Pancreas (tissue), 10 donors: ENCODE results near the gene TRAT1. TPM values are rescaled to one million over a fixed set of nuclear protein-coding genes. Genes with fewer than 3 reads are reported as not detected.

Source experiments
- ATAC-seq, 4 donors: fragments of 200-7000 bp; cut with Tn5 transposase; one replicate each; pipeline versions ENCODE4 v1.8.0 to v1.9.1; 2020; ENCODE audit warnings: mild to moderate bottlenecking in 4 of 4, moderate library complexity in 4 of 4
- DNase-seq, 6 donors: peaks; one replicate each; pipeline ENCODE4 v3.0.0-alpha.2; 2020
- FAIRE-seq: peaks from 2 replicates; lab custom pipeline; 2012; peaks lifted over from hg19 to GRCh38; lab: Jason Lieb, UNC
- H3K27ac ChIP-seq, 4 donors: fragments of 200-600 bp; sonication (generic); 1 replicate in 3 of 4; 2 replicates in 1 of 4; pipeline versions ENCODE4 v1.5.0 to v1.8.0; 2020
- H3K27me3 ChIP-seq, 4 donors: fragments of 200-600 bp; one replicate each; pipeline ENCODE4 v1.8.0; 2021
- H3K36me3 ChIP-seq, 3 donors: fragments of 200-600 bp; sonication (generic) in 1 of 3; one replicate each; pipeline versions ENCODE4 v1.5.0 to v1.8.0; 2020 to 2021
- H3K4me1 ChIP-seq, 3 donors: fragments of 200-600 bp; one replicate each; pipeline ENCODE4 v1.8.0; 2021
- H3K4me3 ChIP-seq, 4 donors: fragments of 200-600 bp; sonication (generic) in 2 of 4; one replicate each; pipeline versions ENCODE4 v1.5.0 to v1.8.0; 2020 to 2021
- H3K9me3 ChIP-seq, 4 donors: fragments of 200-600 bp; one replicate each; pipeline ENCODE4 v1.8.0; 2021
- WGBS, 2 donors: extraction: QIAGEN DNeasy Blood & Tissue Kit; methylation state at CpG; one replicate each; pipeline ENCODE4 v1.1.7; 2013; 5-methylcytosine and 5-hydroxymethylcytosine counted together
- intact Hi-C, 3 donors: fragments of 100-400 bp; cut with DNase I; formaldehyde crosslinking; loops; one replicate each; pipeline versions ENCODE4 v1.11.1 to v1.14.2; 2022
- polyA plus RNA-seq, 2 donors: library from polyadenylated mRNA; stranded (reverse); fragments of 200-250 nt; gene quantifications; one replicate each; pipeline ENCODE4 v1.2.3, GENCODE V29; 2013
- total RNA-seq, 6 donors: library from RNA; stranded (reverse); fragmentation: NEBNext Ultra II Directional in 4 of 6; extraction: Animal tissue kit (Norgen Biotek cat#: 25700) in 4 of 6; gene quantifications; one replicate each; pipeline versions ENCODE4 v1.2.1 to v1.2.4, GENCODE V29; 2021 to 2023
- TF ChIP-seq, protein P1 (sequence below), 4 donors: fragments of 200-600 bp; sonication (generic) in 3 of 4; IDR thresholded peaks; one replicate each; pipeline versions ENCODE4 v1.5.0 to v1.8.0; 2021; ENCODE audit warnings: antibody characterized with exemption in 4 of 4
- donor health status: healthy with polysubstance abuse.
- donor health status: DM: no; HTN: no; CAD: no; lungs with moderate emphysema.
- donor health status: DM: no; HTN: no; CAD: no.
- donor health status: control.
- donor health status: control.
- donor health status: Bipolar disorder and iron deficiency.
- donor health status: DM: yes; HTN: yes; CAD: no.
- donor health status: DM: no; HTN: no; CAD: no.
- donor health status: DM: no; HTN: no; CAD: no.
- donor health status: DM: yes; HTN: yes; CAD: no.

TRAT1 gene
- total and polyA plus RNA-seq, 8 donors: 0.32 TPM; not detected in 7

DNA sequence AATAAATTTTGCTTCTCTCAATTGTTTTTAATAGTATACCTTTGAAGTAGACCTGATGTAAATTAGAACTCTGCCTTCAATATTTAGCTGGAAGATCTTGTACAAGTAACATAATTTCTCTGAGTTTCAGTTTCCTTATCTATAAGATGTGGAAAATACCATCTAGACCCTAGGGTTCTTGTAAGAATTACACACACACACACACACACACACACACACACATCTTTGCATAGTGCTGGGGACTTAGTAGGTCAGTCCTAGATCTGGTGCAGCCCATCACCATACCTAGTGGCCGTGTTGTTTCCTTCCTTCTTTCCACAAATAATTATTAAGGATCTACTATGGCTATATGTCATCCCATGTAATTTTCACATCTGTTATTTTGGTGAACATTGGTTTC, 11.0 kb downstream of the TRAT1 start:
- Histone ChIP-seq H3K9me3 (peaks cover 0 to under 1% (median 0%) of the 10 kb centered on the region in 4 donors), H3K27ac (no peak overlapping the region), H3K4me1 (no peaks in the 10 kb centered on the region), H3K27me3 (no peaks in the 10 kb centered on the region), H3K4me3 (no peak overlapping the region), H3K36me3 (no peaks in the 10 kb centered on the region)
- no peak for DNase-seq
- FAIRE-seq: no peak
- ATAC-seq: no peak
- 69% methylated on average over 1 of the region's 1 CpG for WGBS, 2 donors
- intact Hi-C loops: no loop called here
- TF ChIP-seq, protein P1, sequence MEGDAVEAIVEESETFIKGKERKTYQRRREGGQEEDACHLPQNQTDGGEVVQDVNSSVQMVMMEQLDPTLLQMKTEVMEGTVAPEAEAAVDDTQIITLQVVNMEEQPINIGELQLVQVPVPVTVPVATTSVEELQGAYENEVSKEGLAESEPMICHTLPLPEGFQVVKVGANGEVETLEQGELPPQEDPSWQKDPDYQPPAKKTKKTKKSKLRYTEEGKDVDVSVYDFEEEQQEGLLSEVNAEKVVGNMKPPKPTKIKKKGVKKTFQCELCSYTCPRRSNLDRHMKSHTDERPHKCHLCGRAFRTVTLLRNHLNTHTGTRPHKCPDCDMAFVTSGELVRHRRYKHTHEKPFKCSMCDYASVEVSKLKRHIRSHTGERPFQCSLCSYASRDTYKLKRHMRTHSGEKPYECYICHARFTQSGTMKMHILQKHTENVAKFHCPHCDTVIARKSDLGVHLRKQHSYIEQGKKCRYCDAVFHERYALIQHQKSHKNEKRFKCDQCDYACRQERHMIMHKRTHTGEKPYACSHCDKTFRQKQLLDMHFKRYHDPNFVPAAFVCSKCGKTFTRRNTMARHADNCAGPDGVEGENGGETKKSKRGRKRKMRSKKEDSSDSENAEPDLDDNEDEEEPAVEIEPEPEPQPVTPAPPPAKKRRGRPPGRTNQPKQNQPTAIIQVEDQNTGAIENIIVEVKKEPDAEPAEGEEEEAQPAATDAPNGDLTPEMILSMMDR (IDR thresholded peaks at IDR 0.05): no peak

DNA sequence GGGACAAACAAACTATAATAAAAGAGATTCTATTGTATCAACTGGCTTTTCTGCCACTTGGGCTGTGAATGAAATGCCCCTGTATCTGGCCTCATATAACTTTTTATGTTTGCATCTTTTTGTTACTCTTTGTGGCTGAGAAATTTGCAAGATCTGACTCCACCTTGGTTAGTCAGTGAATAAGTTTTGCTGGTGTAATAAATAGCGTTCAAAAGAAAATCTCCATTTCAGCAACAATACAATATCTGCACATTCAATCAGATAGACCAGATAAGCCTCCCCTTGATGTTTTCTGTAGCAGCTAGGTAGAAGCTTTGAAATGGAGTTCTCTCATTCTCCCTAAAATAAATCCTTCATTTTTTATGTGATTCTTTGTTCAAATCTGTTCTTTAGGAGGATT, 12.0 kb downstream of the TRAT1 start:
- Histone ChIP-seq H3K9me3 (peaks cover 0 to 3% (median 0%) of the 10 kb centered on the region in 4 donors), H3K36me3 (no peaks in the 10 kb centered on the region), H3K4me1 (no peaks in the 10 kb centered on the region), H3K4me3 (no peak overlapping the region), H3K27me3 (no peaks in the 10 kb centered on the region), H3K27ac (no peak overlapping the region)
- DNase-seq (no peak), FAIRE-seq (no peak), ATAC-seq (no peak)
- TF ChIP-seq, protein P1 (IDR thresholded peaks at IDR 0.05): no peak
- 82 to 87% methylated on average over 1 of the region's 1 CpG for WGBS, 2 donors
- intact Hi-C loops: no loop called here

DNA sequence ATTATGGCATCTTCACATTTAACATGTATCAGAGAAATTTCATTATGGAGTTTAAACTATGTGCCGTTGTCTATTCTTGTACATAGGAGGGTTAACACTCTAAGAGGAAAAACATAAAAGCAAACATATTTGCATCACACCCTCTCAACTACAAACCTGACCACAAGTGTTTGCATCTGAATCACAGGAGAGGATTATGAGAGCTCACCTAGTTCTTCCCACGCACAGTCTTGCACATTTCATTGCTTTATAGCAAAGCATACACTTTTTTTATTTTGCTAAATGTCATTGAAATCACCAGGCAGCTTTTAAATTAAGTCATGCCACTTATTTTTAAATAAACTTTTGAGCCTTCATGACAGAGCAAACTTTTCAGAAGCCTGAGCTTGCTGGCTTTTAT, 12.5 kb downstream of the TRAT1 start:
- intact Hi-C loops: no loop called here
- H3K4me3 ChIP-seq: no peak overlapping the region
- H3K27me3 ChIP-seq: no peaks in the 10 kb centered on the region
- DNase-seq (no peak), ATAC-seq (no peak), FAIRE-seq (no peak)
- no peak overlapping the region for H3K27ac ChIP-seq
- H3K36me3 ChIP-seq: no peaks in the 10 kb centered on the region
- H3K4me1 ChIP-seq: no peaks in the 10 kb centered on the region
- peaks cover 0 to 3% (median 0%) of the 10 kb centered on the region in 4 donors for H3K9me3 ChIP-seq
- TF ChIP-seq, protein P1 (IDR thresholded peaks at IDR 0.05): no peak
- WGBS, 2 donors: 77 to 86% methylated on average over 2 of the region's 2 CpGs

DNA sequence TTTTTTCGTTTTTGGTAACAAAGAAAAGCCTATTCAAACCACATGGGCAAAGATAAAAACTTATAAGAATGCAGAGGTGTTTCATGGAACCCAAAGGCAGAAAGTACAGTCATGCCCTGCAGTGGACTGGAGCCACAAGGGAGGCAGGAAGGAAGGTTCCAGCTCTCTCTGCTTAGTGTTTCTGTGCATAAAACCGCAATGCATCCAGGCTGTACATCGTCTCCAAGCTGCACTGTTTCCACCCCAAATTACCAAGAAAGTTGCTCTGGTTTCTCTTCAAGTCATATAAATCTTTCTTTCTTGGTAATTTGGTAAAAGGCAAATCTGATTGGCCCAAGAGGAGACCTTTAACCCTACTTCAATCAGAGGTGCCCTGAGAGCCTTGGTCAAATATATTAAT, 15.8 kb downstream of the TRAT1 start:
- no peak overlapping the region for H3K4me3 ChIP-seq
- intact Hi-C loops: no loop called here
- FAIRE-seq: no peak
- no peak for DNase-seq
- H3K27ac ChIP-seq: no peak overlapping the region
- no peaks in the 10 kb centered on the region for H3K4me1 ChIP-seq
- H3K9me3 ChIP-seq: peaks cover 0 to 3% (median 0%) of the 10 kb centered on the region in 4 donors
- no peaks in the 10 kb centered on the region for H3K36me3 ChIP-seq
- H3K27me3 ChIP-seq: no peaks in the 10 kb centered on the region
- ATAC-seq: no peak
- TF ChIP-seq, protein P1 (IDR thresholded peaks at IDR 0.05): no peak
- 60 to 67% methylated on average over 3 of the region's 3 CpGs for WGBS, 2 donors

DNA sequence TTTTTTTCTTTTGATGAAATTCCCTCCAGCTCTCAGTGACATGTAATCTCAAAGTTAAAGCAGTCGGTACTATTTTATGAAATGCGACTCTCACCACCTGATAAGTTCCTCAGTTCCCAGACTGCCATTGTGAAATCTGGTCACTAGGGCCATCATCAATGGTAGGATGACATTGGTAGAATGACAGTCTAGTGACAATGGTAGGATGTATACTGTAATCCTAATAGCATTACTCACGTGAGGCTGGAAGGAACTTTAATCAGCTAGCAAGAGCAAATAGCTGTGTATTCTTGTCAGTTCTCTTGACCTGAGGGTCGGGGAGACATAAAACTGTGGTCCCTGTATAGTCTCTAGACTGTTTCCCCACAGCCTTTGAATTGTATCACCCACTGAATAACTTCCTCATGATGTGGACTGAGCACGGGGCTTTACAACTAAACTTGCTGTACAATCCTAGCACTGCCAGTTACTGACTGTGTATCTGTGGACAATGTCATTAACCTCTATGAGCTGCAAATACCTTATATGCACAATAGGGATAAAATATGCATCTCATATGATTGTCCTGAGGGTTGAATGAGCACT, 23.2 kb downstream of the TRAT1 start:
- Histone ChIP-seq H3K36me3 (no peaks in the 10 kb centered on the region), H3K27me3 (no peaks in the 10 kb centered on the region), H3K27ac (no peak overlapping the region), H3K4me3 (no peak overlapping the region), H3K4me1 (no peaks in the 10 kb centered on the region), H3K9me3 (no peaks in the 10 kb centered on the region)
- ATAC-seq (no peak), FAIRE-seq (no peak), DNase-seq (no peak)
- TF ChIP-seq, protein P1 (IDR thresholded peaks at IDR 0.05): no peak
- intact Hi-C loops: no loop called here
- WGBS, 2 donors: 70 to 72% methylated on average over 5 of the region's 5 CpGs
